Measurements from ENCODE around the gene ATP6V1G2. TPM values are rescaled to one million over a fixed set of nuclear protein-coding genes. Genes with fewer than 3 reads are reported as not detected.
A peak's percentile ranks its signal among the peaks of the same experiment; 100 is the strongest.

The ATP6V1G2 gene
- total and polyA plus RNA-seq, 2 of the 4 experiments (the other 2 are of a cell fraction), result 1.4 to 6.5 TPM

DNA sequence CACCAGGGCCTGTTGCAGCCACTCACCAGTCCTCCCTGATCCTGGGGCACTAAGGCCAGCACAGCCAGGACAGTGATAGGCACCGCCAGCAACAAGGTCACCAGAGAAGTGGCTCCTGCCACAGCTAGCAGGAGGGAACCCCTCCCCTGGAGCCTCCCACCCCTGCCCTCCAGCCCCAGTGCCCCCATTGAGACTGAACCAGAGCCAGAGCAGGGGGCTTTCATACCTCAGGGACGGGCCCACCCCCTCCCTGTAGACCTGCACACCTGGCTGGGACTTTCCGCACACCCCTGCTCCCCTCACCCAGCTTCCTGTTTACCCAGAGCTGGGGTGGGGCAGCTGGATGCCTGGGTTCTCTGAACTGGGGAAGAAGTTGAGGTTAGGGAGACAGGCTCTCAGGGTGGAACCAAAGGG is 35.8 kb upstream of the ATP6V1G2 start, which contains the start of gene LTB:
TSS of gene LTB (minus strand) at position 195 of the 414 bp plus-strand sequence. CDS start at position 188, 7 bp downstream.
- intact Hi-C loops (cut with micrococcal nuclease) (loop anchor here (5.0 kb wide), 1 partner anchor 35 kb away; the partner anchor contains the start of genes ATP6V1G2 and NFKBIL1), in situ Hi-C loops (cut with MboI; ENCODE audit: low sequenced_read_pairs) (no loop called here), dilution Hi-C loops (cut with HindIII; ENCODE audit: low sequenced_read_pairs, unreplicated experiment) (no loop called here)
- POLR2A ChIA-PET (ENCODE audit: unreplicated experiment), result no interaction called here
- no TSS peak for BruUV-seq (replicated peaks)
- H3K27me3 ChIP-seq (ENCODE audit: control insufficient read depth, insufficient read depth, low read length), result peaks cover 11% of the 10 kb centered on the region; the same call in 1 of the 2 replicates
- H2BK20ac ChIP-seq (ENCODE audit: low read depth, low read length), result no peak within 1 kb of the TSS
- peak within 1 kb of the TSS; percentile 52; the same call in 1 of the 2 replicates for H3K56ac ChIP-seq (ENCODE audit: extremely low read depth, insufficient read depth, low read length)
- peak within 1 kb of the TSS; percentile 75 for H3K4me2 ChIP-seq (ENCODE audit: low read depth, low read length)
- no peak within 1 kb of the TSS for H2BK120ac ChIP-seq (ENCODE audit: low read depth, low read length)
- no peaks in the 10 kb centered on the region for H3K36me3 ChIP-seq (ENCODE audit: control insufficient read depth, insufficient read depth, low read length)
- no peak within 1 kb of the TSS for H2BK5ac ChIP-seq (ENCODE audit: low read depth, low read length, poor library complexity, severe bottlenecking)
- H2AFZ ChIP-seq (replicated peaks; ENCODE audit: low read length, poor library complexity), result peak within 1 kb of the TSS; percentile 98
- ATAC-seq (ENCODE audit: low read depth) (no peak), DNase-seq (no peak)
- H4K8ac ChIP-seq (ENCODE audit: low read depth in 2 of 2, low read length in 2 of 2), result peak within 1 kb of the TSS; percentile 51 to 93; a peak in 3 of 4 replicates
- no peak within 1 kb of the TSS for H4K91ac ChIP-seq (ENCODE audit: insufficient read depth, low read depth, low read length)
- peak within 1 kb of the TSS; percentile 86 for H3K23ac ChIP-seq (ENCODE audit: low read depth, low read length)
- WGBS, 2 experiments (ENCODE audit: extremely low coverage in 2 of 2, insufficient read length in 1 of 2), result no CpG with 5 or more reads among the region's 3 CpGs
- peak within 1 kb of the TSS; percentile 95 for H3K14ac ChIP-seq (replicated peaks; ENCODE audit: low read depth, low read length)
- no peaks in the 10 kb centered on the region for H3K9me3 ChIP-seq (ENCODE audit: control insufficient read depth, insufficient read depth, low read length)
- no peaks in the 10 kb centered on the region for H4K20me1 ChIP-seq (ENCODE audit: insufficient read depth, low read length)
- H3K79me1 ChIP-seq (ENCODE audit: low read depth in 1 of 2, low read length in 2 of 2), result no peaks in the 10 kb centered on the region
- peak within 1 kb of the TSS; percentile 82 for H3K4me3 ChIP-seq (ENCODE audit: insufficient read depth, low read depth, low read length)
- no peak within 1 kb of the TSS for H2BK15ac ChIP-seq (ENCODE audit: low read depth, low read length)
- peak within 1 kb of the TSS; percentile 54 for H4K5ac ChIP-seq (ENCODE audit: low read depth, low read length)
- peak within 1 kb of the TSS; percentile 89 for H2AK9ac ChIP-seq (replicated peaks; ENCODE audit: low read depth, low read length, poor library complexity)
- CTCF ChIA-PET, result interaction anchor here (0.6 kb wide), 1 partner anchor 141 kb away, joined by 3 read pairs; no protein-coding TSS in a partner anchor
- no peak within 1 kb of the TSS for H3K18ac ChIP-seq (ENCODE audit: low read depth, low read length)
- no peaks in the 10 kb centered on the region; the same call in 1 of the 2 replicates for H3K9me1 ChIP-seq (ENCODE audit: insufficient read depth, low read length)
- TF ChIP-seq RFX5 (IDR thresholded peaks at IDR 0.05; ENCODE audit: low read depth, low read length) (no peak), CEBPB (IDR thresholded peaks at IDR 0.05; ENCODE audit: low read depth, low read length) (no peak), NFE2L2 (IDR thresholded peaks at IDR 0.05; ENCODE audit: low read depth, low read length) (no peak), POLR2A (IDR thresholded peaks at IDR 0.05; ENCODE audit: low read depth, low read length) (no peak), RAD21 (IDR thresholded peaks at IDR 0.05; ENCODE audit: low read length) (no peak), SMC3 (IDR thresholded peaks at IDR 0.05; ENCODE audit: low read depth, low read length) (no peak), MXI1 (IDR thresholded peaks at IDR 0.05; ENCODE audit: borderline replicate concordance, low read depth, low read length) (no peak), FOS (IDR thresholded peaks at IDR 0.05; ENCODE audit: low read depth, low read length) (no peak), MAZ (IDR thresholded peaks at IDR 0.05; ENCODE audit: borderline replicate concordance, low read depth, low read length) (no peak)
- TF ChIP-seq, protein P1, sequence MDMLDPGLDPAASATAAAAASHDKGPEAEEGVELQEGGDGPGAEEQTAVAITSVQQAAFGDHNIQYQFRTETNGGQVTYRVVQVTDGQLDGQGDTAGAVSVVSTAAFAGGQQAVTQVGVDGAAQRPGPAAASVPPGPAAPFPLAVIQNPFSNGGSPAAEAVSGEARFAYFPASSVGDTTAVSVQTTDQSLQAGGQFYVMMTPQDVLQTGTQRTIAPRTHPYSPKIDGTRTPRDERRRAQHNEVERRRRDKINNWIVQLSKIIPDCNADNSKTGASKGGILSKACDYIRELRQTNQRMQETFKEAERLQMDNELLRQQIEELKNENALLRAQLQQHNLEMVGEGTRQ (IDR thresholded peaks at IDR 0.05; ENCODE audit: low read depth, low read length), result no peak
- TF ChIP-seq, protein P2, sequence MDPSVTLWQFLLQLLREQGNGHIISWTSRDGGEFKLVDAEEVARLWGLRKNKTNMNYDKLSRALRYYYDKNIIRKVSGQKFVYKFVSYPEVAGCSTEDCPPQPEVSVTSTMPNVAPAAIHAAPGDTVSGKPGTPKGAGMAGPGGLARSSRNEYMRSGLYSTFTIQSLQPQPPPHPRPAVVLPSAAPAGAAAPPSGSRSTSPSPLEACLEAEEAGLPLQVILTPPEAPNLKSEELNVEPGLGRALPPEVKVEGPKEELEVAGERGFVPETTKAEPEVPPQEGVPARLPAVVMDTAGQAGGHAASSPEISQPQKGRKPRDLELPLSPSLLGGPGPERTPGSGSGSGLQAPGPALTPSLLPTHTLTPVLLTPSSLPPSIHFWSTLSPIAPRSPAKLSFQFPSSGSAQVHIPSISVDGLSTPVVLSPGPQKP (IDR thresholded peaks at IDR 0.05; ENCODE audit: borderline replicate concordance, low read depth, low read length), result no peak
- TF ChIP-seq, protein P3, sequence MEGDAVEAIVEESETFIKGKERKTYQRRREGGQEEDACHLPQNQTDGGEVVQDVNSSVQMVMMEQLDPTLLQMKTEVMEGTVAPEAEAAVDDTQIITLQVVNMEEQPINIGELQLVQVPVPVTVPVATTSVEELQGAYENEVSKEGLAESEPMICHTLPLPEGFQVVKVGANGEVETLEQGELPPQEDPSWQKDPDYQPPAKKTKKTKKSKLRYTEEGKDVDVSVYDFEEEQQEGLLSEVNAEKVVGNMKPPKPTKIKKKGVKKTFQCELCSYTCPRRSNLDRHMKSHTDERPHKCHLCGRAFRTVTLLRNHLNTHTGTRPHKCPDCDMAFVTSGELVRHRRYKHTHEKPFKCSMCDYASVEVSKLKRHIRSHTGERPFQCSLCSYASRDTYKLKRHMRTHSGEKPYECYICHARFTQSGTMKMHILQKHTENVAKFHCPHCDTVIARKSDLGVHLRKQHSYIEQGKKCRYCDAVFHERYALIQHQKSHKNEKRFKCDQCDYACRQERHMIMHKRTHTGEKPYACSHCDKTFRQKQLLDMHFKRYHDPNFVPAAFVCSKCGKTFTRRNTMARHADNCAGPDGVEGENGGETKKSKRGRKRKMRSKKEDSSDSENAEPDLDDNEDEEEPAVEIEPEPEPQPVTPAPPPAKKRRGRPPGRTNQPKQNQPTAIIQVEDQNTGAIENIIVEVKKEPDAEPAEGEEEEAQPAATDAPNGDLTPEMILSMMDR (conservative IDR thresholded peaks at IDR 0.05; ENCODE audit: low read depth, low read length), result no peak
- H3K4ac ChIP-seq (ENCODE audit: low read depth, low read length), result peak within 1 kb of the TSS; percentile 83
- H3K9ac ChIP-seq (ENCODE audit: low read depth, low read length), result peak within 1 kb of the TSS; percentile 77
- H3K27ac ChIP-seq (ENCODE audit: insufficient read depth, low read length), result peak within 1 kb of the TSS; percentile 2; the same call in 1 of the 2 replicates
- peaks cover 4% of the 10 kb centered on the region; the same call in 1 of the 2 replicates for H3K4me1 ChIP-seq (ENCODE audit: control insufficient read depth, insufficient read depth, low read length)
- peak within 1 kb of the TSS; percentile 21 for H2AK5ac ChIP-seq (ENCODE audit: low read depth, low read length)
